GM12878 (cell line): ENCODE data around the gene FAM171A1. TPM values are rescaled to one million over a fixed set of nuclear protein-coding genes. Genes with fewer than 3 reads are reported as not detected.

Source experiments
- ATAC-seq: fragments of 200-7000 bp; cut with Tn5 transposase; 3 replicates; pipeline ENCODE4 v1.9.1; 2020; ENCODE audit warnings: mild to moderate bottlenecking, moderate library complexity
- BruUV-seq: library from RNA; stranded (reverse); fragments of 400-500 nt; replicated peaks from 2 replicates; lab custom pipeline; 2021; lab: Mats Ljungman, UMichigan
- CTCF ChIA-PET: fragments of 300-600 bp; sonication (Branson Sonifier 250); formaldehyde crosslinking; extraction: SDS; loops from one replicate; lab custom pipeline; 2021; ENCODE audit warnings: inconsistent platforms; lab: Yijun Ruan, JAX
- POLR2A ChIA-PET: fragments of 350-600 bp; formaldehyde crosslinking; extraction: SDS; loops from one replicate; lab custom pipeline; 2021; ENCODE audit warnings: inconsistent platforms; lab: Charles Lee
- RAD21 ChIA-PET: fragments of 300-600 bp; sonication (Branson Sonifier 250); formaldehyde crosslinking; loops from one replicate; lab custom pipeline; 2023; ENCODE audit warnings: antibody characterized with exemption; ENCODE audit not compliant: unreplicated experiment; lab: Charles Lee
- SMC1A ChIA-PET: fragments of 300-600 bp; sonication (Branson Sonifier 250); formaldehyde crosslinking; loops from one replicate; lab custom pipeline; 2023; ENCODE audit not compliant: unreplicated experiment, uncharacterized antibody; lab: Charles Lee
- DNase-seq: peaks from one replicate; pipeline ENCODE4 v3.0.0-alpha.2; 2011; ENCODE audit warnings: low read depth, low spot score
- FAIRE-seq: peaks from 3 replicates; lab custom pipeline; 2011; peaks lifted over from hg19 to GRCh38; lab: Jason Lieb, UNC
- H2AFZ ChIP-seq: 2 replicates; pipeline ENCODE4 v1.6.0; 2011; ENCODE audit warnings: low read depth, low read length, control low read depth; ENCODE audit not compliant: control insufficient read depth
- H3K27ac ChIP-seq: 2 replicates; pipeline ENCODE4 v1.5.1; 2011; ENCODE audit warnings: control low read depth; ENCODE audit not compliant: control insufficient read depth, insufficient read depth
- H3K27me3 ChIP-seq, 2 experiments: replicated peaks in 1 of 2; 2 replicates each; pipeline versions ENCODE4 v1.6.0 to v1.6.1; 2011; ENCODE audit warnings: low read length in 1 of 2; ENCODE audit not compliant: control insufficient read depth in 2 of 2, insufficient read depth in 2 of 2
- H3K36me3 ChIP-seq, 2 experiments: 2 replicates each; pipeline ENCODE4 v1.5.1; 2011; ENCODE audit warnings: low read length in 1 of 2; ENCODE audit not compliant: control insufficient read depth in 2 of 2, insufficient read depth in 2 of 2
- H3K4me1 ChIP-seq: 2 replicates; pipeline ENCODE4 v1.6.1; 2011; ENCODE audit warnings: mild to moderate bottlenecking, low read length, moderate library complexity, mixed read lengths; ENCODE audit not compliant: control insufficient read depth, insufficient read depth
- H3K4me2 ChIP-seq: 2 replicates; pipeline ENCODE4 v1.6.0; 2011; ENCODE audit warnings: control low read depth; ENCODE audit not compliant: control insufficient read depth, insufficient read depth
- H3K4me3 ChIP-seq: fragments of 200-600 bp; sonication (generic); 2 replicates; pipeline ENCODE4 v1.5.1; 2016
- H3K79me2 ChIP-seq: 2 replicates; pipeline ENCODE4 v1.6.0; 2011; ENCODE audit warnings: low read length; ENCODE audit not compliant: control insufficient read depth, insufficient read depth
- H3K9ac ChIP-seq: 2 replicates; pipeline ENCODE4 v1.8.0; 2011; ENCODE audit warnings: low read length, control low read depth, mixed read lengths; ENCODE audit not compliant: control insufficient read depth, insufficient read depth
- H3K9me3 ChIP-seq: replicated peaks from 3 replicates; pipeline ENCODE4 v1.5.1; 2011; ENCODE audit warnings: mild to moderate bottlenecking, low read length; ENCODE audit not compliant: control insufficient read depth, insufficient read depth
- H4K20me1 ChIP-seq: 2 replicates; pipeline ENCODE4 v1.6.0; 2011; ENCODE audit not compliant: control insufficient read depth, insufficient read depth
- CBX3 ChIP-seq: fragments of 200-600 bp; sonication (generic); IDR thresholded peaks from 2 replicates; pipeline ENCODE4 v1.6.1; 2016; ENCODE audit warnings: low read depth, borderline replicate concordance
- HDAC2 ChIP-seq: fragments of 200-600 bp; sonication (generic); IDR thresholded peaks from 2 replicates; pipeline ENCODE4 v1.6.1; 2017
- HDGF ChIP-seq: fragments of 450-650 bp; IDR thresholded peaks from 2 replicates; pipeline ENCODE4 v1.6.1; 2016; ENCODE audit warnings: antibody characterized with exemption
- IKZF2 ChIP-seq, 2 experiments: fragments of 450-650 bp; IDR thresholded peaks; 2 replicates each; pipeline ENCODE4 v1.6.1; 2017; ENCODE audit warnings: mild to moderate bottlenecking in 2 of 2, moderate library complexity in 2 of 2
- RAD21 ChIP-seq: IDR thresholded peaks from 2 replicates; pipeline ENCODE4 v1.6.1; 2011; ENCODE audit warnings: mild to moderate bottlenecking, low read depth, low read length, moderate library complexity; ENCODE audit not compliant: insufficient read depth
- RAD51 ChIP-seq: fragments of 450-650 bp; IDR thresholded peaks from 2 replicates; pipeline ENCODE4 v1.6.1; 2016; ENCODE audit warnings: moderate library complexity, mild to moderate bottlenecking, inconsistent platforms
- RFX5 ChIP-seq: IDR thresholded peaks from 2 replicates; pipeline ENCODE4 v1.6.1; 2011; ENCODE audit warnings: low read depth, low read length, improper control_type of control experiment
- SMC3 ChIP-seq: IDR thresholded peaks from 2 replicates; pipeline ENCODE4 v1.6.1; 2011; ENCODE audit warnings: low read length, improper control_type of control experiment, borderline replicate concordance
- SREBF2 ChIP-seq: IDR thresholded peaks from 2 replicates; pipeline ENCODE4 v1.6.1; 2012; ENCODE audit warnings: mild to moderate bottlenecking, low read length
- STAT3 ChIP-seq: IDR thresholded peaks from 2 replicates; pipeline ENCODE4 v1.6.1; 2011; ENCODE audit warnings: low read depth, low read length, improper control_type of control experiment
- ZBTB33 ChIP-seq: fragments of 450-650 bp; IDR thresholded peaks from 2 replicates; pipeline ENCODE4 v1.6.1; 2017; ENCODE audit warnings: mild to moderate bottlenecking
- ZSCAN29 ChIP-seq: fragments of 450-650 bp; IDR thresholded peaks from 2 replicates; pipeline ENCODE4 v1.6.1; 2017; ENCODE audit warnings: mild to moderate bottlenecking, moderate library complexity
- WGBS: methylation state at CpG from one replicate; pipeline ENCODE4 v1.1.6; 2016; ENCODE audit warnings: low lambda C conversion rate; ENCODE audit not compliant: insufficient replicate concordance, insufficient coverage; ENCODE audit errors: missing lambda C conversion rate; 5-methylcytosine and 5-hydroxymethylcytosine counted together
- in situ Hi-C: fragments of 300-500 bp; cut with MboI; formaldehyde crosslinking; loops from 9 replicates; pipeline ENCODE4 v1.14.3; 2018; ENCODE audit warnings: mixed read lengths
- intact Hi-C: fragments of 100-400 bp; cut with micrococcal nuclease; formaldehyde crosslinking; loops from one replicate; pipeline ENCODE4 v1.14.2; 2022; ENCODE audit not compliant: unreplicated experiment
- polyA plus RNA-seq, 11 experiments: library from polyadenylated mRNA; depleted of rRNA in 4 of 11; unstranded in 6 of 11; stranded (reverse) in 5 of 11; fragments of >200 nt; fragmentation: Nextera tagmentation in 4 of 11; fragmentation: Illumina TruSeq in 1 of 11; extraction: Ambion mirVana in 4 of 11; extraction: Trizol in 1 of 11; gene quantifications; 1 replicate in 1 of 11; 2 replicates in 10 of 11; pipeline versions ENCODE4 v1.2.1 to v1.2.3, GENCODE V29; 2011 to 2016; ENCODE audit warnings: inconsistent platforms in 2 of 11, missing spikeins in 2 of 11, low read depth in 1 of 11
- total RNA-seq, 4 experiments: library from RNA; depleted of rRNA in 3 of 4; stranded (reverse); fragments of >200 nt in 3 of 4; fragmentation: Illumina TruSeq in 1 of 4; extraction: Trizol in 1 of 4; gene quantifications; 2 replicates each; pipeline versions ENCODE4 v1.2.1 to v1.2.3, GENCODE V29; 2013 to 2021
- TF ChIP-seq, protein P1 (sequence below): fragments of 450-650 bp; IDR thresholded peaks from 2 replicates; pipeline ENCODE4 v1.6.1; 2018; ENCODE audit warnings: mild to moderate bottlenecking, low read depth, moderate library complexity; ENCODE audit not compliant: partially characterized antibody

The FAM171A1 gene
- total and polyA plus RNA-seq, 10 of the 15 experiments (the other 5 are each of a cell fraction or from before 2014, with no cell fraction given) = 0.05 to 0.28 (median 0.10) TPM; not detected in 1

DNA sequence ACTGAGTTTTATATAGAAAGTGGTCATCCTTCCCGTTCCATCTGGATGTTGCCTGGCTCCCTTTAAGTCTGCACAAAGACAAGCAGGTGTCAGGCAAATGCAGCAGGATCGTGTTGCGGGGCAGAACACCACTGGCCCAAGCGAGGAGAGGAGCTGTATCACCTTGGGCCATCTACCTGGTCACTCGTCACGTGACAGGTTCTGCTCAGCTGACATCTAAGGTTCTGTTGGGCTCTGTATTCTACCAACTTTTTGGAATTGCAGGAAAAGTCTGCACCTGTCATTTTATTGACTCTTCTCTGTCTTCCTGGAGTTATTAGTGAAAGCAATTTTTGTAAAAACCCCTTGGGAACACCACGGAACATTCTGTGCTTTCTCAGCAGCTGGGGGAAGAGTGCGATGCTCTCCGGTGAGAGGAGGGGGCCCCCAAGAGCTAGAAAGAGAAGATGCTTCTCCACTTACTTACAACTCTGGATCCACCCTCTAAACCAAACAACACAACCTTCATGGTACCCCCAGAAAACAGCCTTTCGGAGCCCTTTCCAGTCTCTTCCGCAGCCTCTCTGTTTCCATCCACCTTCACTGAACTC lies 119.2 kb downstream of the FAM171A1 start:
- SMC1A ChIA-PET = interaction anchor here (1.1 kb wide), 1 partner anchor 11 kb away, joined by 3 read pairs; no protein-coding TSS in a partner anchor

GRCh38 chr10:15245530-15245929 lies 125.6 kb downstream of the FAM171A1 start:
- no peak overlapping the region for H3K9ac ChIP-seq
- BruUV-seq = no TSS peak
- in situ Hi-C loops (no loop called here), intact Hi-C loops (no loop called here)
- ChIA-PET POLR2A (no interaction called here), SMC1A (no interaction called here), CTCF (no interaction called here), RAD21 (no interaction called here)
- no peaks in the 10 kb centered on the region for H3K79me2 ChIP-seq
- no peaks in the 10 kb centered on the region for H3K27me3 ChIP-seq
- DNase-seq (no peak), ATAC-seq (peak; percentile 74), FAIRE-seq (no peak)
- no peak overlapping the region for H2AFZ ChIP-seq
- H4K20me1 ChIP-seq = no peaks in the 10 kb centered on the region
- no peaks in the 10 kb centered on the region for H3K4me1 ChIP-seq
- no peak overlapping the region for H3K4me3 ChIP-seq
- H3K36me3 ChIP-seq = no peaks in the 10 kb centered on the region
- no peak overlapping the region for H3K27ac ChIP-seq
- H3K9me3 ChIP-seq = no peaks in the 10 kb centered on the region
- no peak overlapping the region for H3K4me2 ChIP-seq
- 31% methylated on average over 3 of the region's 3 CpGs for WGBS
- no peak for TF ChIP-seq ZBTB33
- TF ChIP-seq ZSCAN29 = no peak
- TF ChIP-seq SREBF2 = no peak
- TF ChIP-seq CBX3 = no peak
- no peak for TF ChIP-seq HDGF
- peak; percentile 48; the same call in 1 of the 2 replicates for TF ChIP-seq RAD21
- TF ChIP-seq, protein P1, sequence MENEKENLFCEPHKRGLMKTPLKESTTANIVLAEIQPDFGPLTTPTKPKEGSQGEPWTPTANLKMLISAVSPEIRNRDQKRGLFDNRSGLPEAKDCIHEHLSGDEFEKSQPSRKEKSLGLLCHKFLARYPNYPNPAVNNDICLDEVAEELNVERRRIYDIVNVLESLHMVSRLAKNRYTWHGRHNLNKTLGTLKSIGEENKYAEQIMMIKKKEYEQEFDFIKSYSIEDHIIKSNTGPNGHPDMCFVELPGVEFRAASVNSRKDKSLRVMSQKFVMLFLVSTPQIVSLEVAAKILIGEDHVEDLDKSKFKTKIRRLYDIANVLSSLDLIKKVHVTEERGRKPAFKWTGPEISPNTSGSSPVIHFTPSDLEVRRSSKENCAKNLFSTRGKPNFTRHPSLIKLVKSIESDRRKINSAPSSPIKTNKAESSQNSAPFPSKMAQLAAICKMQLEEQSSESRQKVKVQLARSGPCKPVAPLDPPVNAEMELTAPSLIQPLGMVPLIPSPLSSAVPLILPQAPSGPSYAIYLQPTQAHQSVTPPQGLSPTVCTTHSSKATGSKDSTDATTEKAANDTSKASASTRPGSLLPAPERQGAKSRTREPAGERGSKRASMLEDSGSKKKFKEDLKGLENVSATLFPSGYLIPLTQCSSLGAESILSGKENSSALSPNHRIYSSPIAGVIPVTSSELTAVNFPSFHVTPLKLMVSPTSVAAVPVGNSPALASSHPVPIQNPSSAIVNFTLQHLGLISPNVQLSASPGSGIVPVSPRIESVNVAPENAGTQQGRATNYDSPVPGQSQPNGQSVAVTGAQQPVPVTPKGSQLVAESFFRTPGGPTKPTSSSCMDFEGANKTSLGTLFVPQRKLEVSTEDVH = no peak
- no peak for TF ChIP-seq RFX5
- peak; percentile 7; the same call in 1 of the 2 replicates for TF ChIP-seq SMC3
- TF ChIP-seq IKZF2 (IDR thresholded peaks at IDR 0.05) = no peak
- no peak for TF ChIP-seq HDAC2

More for the DNA sequence above, 119.2 kb downstream of the FAM171A1 start:
- H2AFZ ChIP-seq = no peak overlapping the region
- no peaks in the 10 kb centered on the region for H4K20me1 ChIP-seq
- no peak overlapping the region for H3K27ac ChIP-seq
- no peak overlapping the region for H3K9ac ChIP-seq
- no peak overlapping the region for H3K4me2 ChIP-seq
- H3K79me2 ChIP-seq = no peaks in the 10 kb centered on the region
- no peak for ATAC-seq
- intact Hi-C loops = no loop called here
- no peaks in the 10 kb centered on the region for H3K9me3 ChIP-seq
- POLR2A ChIA-PET = no interaction called here
- H3K4me1 ChIP-seq = peaks cover 5% of the 10 kb centered on the region
- no peak for FAIRE-seq
- 58% methylated on average over 11 of the region's 11 CpGs for WGBS
- no peak for TF ChIP-seq STAT3
- TF ChIP-seq RAD51 = peak; percentile 19; the same call in 1 of the 2 replicates
- TF ChIP-seq, all 136 proteins: peak for 1
- Histone ChIP-seq H3K27me3 (no peaks in the 10 kb centered on the region; a peak in 1 of 4 replicates), H3K36me3 (no peaks in the 10 kb centered on the region), H3K4me3 (no peak overlapping the region)
- RAD21 ChIA-PET = interaction anchor here (0.7 kb wide), 1 partner anchor 147 kb away, joined by 3 read pairs; no protein-coding TSS in a partner anchor
- in situ Hi-C loops = no loop called here
- DNase-seq = no peak
- CTCF ChIA-PET = no interaction called here
- no TSS peak for BruUV-seq
